ENCODE results near the gene AIDA.
"Not testable (repeated sequence)": the region's sequence is repeated elsewhere in the genome, so short reads cannot be mapped to it uniquely, and the experiment has no call there.

AIDA gene

DNA sequence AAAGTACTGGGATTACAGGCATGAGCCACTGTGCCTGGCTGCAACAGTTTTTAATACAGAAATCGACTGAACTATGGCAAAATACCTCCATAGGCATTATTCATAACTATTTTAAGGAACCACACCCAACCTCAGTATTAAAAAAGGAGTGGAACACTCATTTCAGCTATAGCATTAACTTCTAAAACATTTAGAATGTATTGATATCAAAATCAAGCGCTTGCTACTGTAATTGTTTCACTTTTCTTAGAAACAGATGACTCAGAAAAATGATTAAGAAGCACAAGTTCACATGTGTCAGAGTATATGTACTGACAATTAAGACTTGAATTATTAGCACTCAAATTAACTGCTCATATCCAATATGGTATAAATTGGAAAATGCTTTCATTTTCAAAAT is 15.1 kb downstream of the AIDA start:
- in situ Hi-C loops (cut with HindIII; ENCODE audit: low sequenced_read_pairs): no loop called here
- TF ChIP-seq, protein P1, sequence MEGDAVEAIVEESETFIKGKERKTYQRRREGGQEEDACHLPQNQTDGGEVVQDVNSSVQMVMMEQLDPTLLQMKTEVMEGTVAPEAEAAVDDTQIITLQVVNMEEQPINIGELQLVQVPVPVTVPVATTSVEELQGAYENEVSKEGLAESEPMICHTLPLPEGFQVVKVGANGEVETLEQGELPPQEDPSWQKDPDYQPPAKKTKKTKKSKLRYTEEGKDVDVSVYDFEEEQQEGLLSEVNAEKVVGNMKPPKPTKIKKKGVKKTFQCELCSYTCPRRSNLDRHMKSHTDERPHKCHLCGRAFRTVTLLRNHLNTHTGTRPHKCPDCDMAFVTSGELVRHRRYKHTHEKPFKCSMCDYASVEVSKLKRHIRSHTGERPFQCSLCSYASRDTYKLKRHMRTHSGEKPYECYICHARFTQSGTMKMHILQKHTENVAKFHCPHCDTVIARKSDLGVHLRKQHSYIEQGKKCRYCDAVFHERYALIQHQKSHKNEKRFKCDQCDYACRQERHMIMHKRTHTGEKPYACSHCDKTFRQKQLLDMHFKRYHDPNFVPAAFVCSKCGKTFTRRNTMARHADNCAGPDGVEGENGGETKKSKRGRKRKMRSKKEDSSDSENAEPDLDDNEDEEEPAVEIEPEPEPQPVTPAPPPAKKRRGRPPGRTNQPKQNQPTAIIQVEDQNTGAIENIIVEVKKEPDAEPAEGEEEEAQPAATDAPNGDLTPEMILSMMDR (IDR thresholded peaks at IDR 0.05; ENCODE audit: low read depth, low read length): no peak
- no peak for DNase-seq (ENCODE audit: low read depth, low spot score)
- H3K4me3 ChIP-seq (ENCODE audit: low read depth, low read length): no peak overlapping the region

GRCh38 chr1:222696741-222697140 is 15.6 kb downstream of the AIDA start:
- TF ChIP-seq, protein P1 (IDR thresholded peaks at IDR 0.05; ENCODE audit: low read depth, low read length): no peak

GRCh38 chr1:222694927-222695326 is 17.4 kb downstream of the AIDA start:
- in situ Hi-C loops (cut with HindIII; ENCODE audit: low sequenced_read_pairs): no loop called here
- TF ChIP-seq, protein P1 (IDR thresholded peaks at IDR 0.05; ENCODE audit: low read depth, low read length): no peak
- no peak overlapping the region for H3K4me3 ChIP-seq (ENCODE audit: low read depth, low read length)
- no peak for DNase-seq (ENCODE audit: low read depth, low spot score)

More at GRCh38 chr1:222696741-222697140, 15.6 kb downstream of the AIDA start:
- no peak for DNase-seq (ENCODE audit: low read depth, low spot score)
- in situ Hi-C loops (cut with HindIII; ENCODE audit: low sequenced_read_pairs): no loop called here
- H3K4me3 ChIP-seq (ENCODE audit: low read depth, low read length): no peak overlapping the region

DNA sequence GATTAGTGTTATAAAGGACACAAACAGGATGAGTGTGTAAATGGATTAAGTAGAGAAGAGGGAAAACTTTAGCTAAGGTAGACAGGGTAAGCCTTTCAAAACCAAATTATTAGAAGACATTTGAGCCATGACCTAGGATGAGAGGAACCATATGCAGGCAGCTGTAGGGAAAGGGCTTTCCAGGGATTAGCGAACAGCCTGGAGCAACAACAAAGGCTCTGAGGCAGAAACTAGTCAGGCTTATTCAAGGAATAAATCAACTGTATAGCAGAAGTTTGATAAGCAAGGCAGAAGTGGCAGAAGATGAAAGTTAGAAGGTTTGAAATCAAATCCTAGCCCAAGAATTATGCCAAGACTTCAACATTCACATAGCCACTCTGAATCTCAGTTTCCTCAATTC is 21.3 kb downstream of the AIDA start:
- in situ Hi-C loops (cut with HindIII; ENCODE audit: low sequenced_read_pairs): no loop called here
- H3K4me3 ChIP-seq (ENCODE audit: low read depth, low read length): no peak overlapping the region
- TF ChIP-seq, protein P1 (IDR thresholded peaks at IDR 0.05; ENCODE audit: low read depth, low read length): no peak
- DNase-seq (ENCODE audit: low read depth, low spot score): no peak

DNA sequence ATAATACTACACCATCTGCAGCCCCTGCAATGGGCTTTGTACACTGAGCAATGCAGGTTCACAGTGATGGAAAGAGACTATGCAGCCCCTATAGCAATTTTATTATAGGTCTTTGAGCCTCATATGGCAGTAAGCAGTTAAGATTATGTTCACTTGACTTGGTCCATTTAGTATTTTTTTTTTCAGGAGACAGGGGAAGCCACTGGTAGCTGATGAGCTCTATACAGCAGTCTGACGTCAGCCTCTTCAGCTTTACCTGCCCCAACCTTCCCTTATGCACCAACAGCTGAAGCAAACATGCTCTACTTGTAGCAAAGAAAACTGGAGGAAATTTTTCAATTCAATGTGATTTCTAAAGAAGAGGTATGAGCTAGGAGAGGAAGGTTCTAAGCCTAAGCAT is 32.2 kb downstream of the AIDA start:
- TF ChIP-seq, protein P1 (IDR thresholded peaks at IDR 0.05; ENCODE audit: low read depth, low read length): no peak
- in situ Hi-C loops (cut with HindIII; ENCODE audit: low sequenced_read_pairs): no loop called here
- H3K4me3 ChIP-seq (ENCODE audit: low read depth, low read length): no peak overlapping the region
- DNase-seq (ENCODE audit: low read depth, low spot score): no peak

DNA sequence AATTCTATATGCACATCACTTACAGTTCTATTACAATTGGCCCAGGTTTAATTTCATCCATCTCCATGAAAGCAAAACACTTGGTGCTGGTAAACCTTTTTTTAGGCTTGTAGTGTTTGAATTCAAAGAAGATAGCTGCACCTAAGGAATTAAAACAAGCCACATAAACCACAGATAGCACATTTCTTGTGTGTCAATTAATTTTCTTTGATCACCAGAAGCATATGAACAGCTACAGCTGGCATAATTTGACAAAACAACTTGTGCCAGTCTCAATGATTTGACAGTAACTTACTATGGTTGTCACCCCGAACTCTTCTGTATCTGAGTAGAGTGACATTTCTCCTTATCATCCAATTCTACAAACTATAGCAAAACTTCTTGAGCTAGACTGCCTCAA is 42.2 kb downstream of the AIDA start:
- H3K4me3 ChIP-seq (ENCODE audit: low read depth, low read length): no peak overlapping the region
- TF ChIP-seq, protein P1 (IDR thresholded peaks at IDR 0.05; ENCODE audit: low read depth, low read length): no peak
- no peak for DNase-seq (ENCODE audit: low read depth, low spot score)
- in situ Hi-C loops (cut with HindIII; ENCODE audit: low sequenced_read_pairs): no loop called here

- in situ Hi-C loops (cut with HindIII; ENCODE audit: low sequenced_read_pairs); DNase-seq (ENCODE audit: low read depth, low spot score); H3K4me3 ChIP-seq (ENCODE audit: low read depth, low read length): not testable (repeated sequence)
Measured at GRCh38 chr1:222669107-222669506, 43.2 kb downstream of the AIDA start.

- DNase-seq (ENCODE audit: low read depth, low spot score); H3K4me3 ChIP-seq (ENCODE audit: low read depth, low read length); in situ Hi-C loops (cut with HindIII; ENCODE audit: low sequenced_read_pairs): not testable (repeated sequence)
Measured at GRCh38 chr1:222668184-222668583, 44.1 kb downstream of the AIDA start.

All from astrocyte of the spinal cord (primary cell).